ENCODE measurements around the gene SYNE1. TPM values are rescaled to one million over a fixed set of nuclear protein-coding genes. Genes with fewer than 3 reads are reported as not detected.
"Not testable (repeated sequence)": the region's sequence is repeated elsewhere in the genome, so short reads cannot be mapped to it uniquely, and the experiment has no call there.

The SYNE1 gene
- polyA plus RNA-seq, 3 donors, result 16.1 to 50.4 (median 27.0) TPM

DNA sequence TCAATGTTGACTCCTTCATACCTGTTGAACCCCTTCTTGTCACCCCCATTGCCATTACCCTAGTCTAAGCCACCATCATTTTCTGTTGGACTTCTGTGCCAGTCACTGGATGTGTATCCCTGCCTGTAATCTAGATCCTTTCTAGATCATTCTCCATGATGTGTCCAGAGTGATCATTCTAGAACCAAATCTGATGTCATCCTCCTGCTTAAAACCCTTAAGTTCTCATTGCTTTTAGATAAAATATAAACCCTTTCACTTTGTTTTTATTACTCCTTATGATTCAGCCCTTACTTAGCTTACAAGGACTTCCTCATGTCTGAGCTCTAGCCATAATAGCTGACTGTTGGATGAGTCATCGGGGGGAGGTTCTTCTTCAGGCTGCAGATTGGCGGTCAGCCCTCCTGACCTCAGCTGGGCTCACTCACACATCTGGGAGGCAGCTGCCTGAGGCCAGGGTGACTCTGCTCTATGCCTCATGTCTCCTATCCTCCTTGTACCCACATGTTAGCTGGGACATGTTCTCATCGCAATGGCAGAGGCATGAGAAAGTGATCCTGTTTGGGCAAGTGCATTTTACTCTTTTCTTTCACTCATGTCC is 542.1 kb downstream of the SYNE1 start:
- WGBS, 3 donors, result 43 to 81% (median 53%) methylated on average over 3 of the region's 3 CpGs
- H3K27ac ChIP-seq (ENCODE audit: low read depth, low read length), result no peak overlapping the region

DNA sequence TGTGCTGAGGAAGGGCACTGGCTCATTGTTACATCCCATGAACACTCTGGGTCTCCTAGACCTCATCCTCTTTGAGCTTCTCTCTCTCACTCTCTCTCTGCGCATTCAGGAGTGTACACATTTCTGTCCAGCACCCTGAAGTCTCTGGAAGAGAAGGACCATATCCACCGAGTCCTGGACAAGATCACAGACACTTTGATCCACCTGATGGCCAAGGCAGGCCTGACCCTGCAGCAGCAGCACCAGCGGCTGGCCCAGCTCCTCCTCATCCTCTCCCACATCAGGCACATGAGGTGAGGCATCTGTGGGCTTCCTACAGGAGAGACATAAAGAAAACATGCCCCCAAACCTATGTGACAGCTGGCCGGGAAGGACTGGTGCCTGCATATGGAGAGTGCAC is 542.9 kb downstream of the SYNE1 start:
- no peak overlapping the region for H3K27ac ChIP-seq (ENCODE audit: low read depth, low read length)
- WGBS, 3 donors, result 76 to 94% (median 92%) methylated on average over 4 of the region's 4 CpGs

DNA sequence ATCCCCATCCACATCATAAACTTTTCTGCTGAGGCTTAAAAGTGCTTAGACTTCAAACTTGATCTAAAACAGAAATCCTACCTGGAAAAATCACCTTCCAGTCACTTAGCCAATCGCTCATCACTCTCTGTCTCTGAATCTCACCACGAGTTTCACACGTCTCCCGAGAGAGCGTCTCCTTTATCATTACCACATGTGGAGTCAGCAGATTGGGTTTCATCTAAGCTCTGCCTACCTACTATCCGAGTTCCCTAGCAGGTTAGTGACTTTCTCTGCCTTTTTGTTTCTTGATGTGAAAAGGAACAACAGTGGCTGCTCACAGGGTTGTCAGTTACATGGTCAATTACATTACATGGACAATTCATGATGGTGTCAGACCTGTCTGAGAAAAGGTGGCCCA is 543.5 kb downstream of the SYNE1 start:
- WGBS, 3 donors, result 37 to 90% (median 83%) methylated on average over 6 of the region's 6 CpGs
- H3K27ac ChIP-seq (ENCODE audit: low read depth, low read length), result no peak overlapping the region

DNA sequence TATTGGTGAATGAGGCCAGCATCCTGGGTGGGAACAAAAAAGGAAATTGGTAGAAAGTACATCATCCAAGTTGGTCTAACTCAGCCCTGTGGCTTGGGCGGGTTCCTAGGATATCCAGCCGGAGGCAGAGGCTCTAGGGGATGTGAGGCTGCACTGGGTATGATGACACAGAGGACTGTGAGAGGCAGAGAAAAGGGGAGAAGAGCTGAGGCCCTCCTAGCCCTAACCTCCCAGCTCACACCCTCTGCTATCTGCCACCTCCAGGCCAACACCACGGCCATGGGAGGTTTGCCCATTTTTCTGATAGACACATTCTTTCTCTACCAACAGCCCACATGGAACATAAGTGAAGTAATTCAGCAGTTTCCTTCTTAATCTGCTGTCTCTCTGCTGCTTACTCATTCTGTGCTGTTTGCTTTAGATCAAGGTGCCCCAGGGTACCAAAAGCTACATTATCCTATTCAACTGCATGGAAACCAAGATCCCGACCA is 545.3 kb downstream of the SYNE1 start:
- H3K27ac ChIP-seq (ENCODE audit: low read depth, low read length), result no peak overlapping the region
- 66 to 86% (median 77%) methylated on average over 4 of the region's 4 CpGs for WGBS, 3 donors

DNA sequence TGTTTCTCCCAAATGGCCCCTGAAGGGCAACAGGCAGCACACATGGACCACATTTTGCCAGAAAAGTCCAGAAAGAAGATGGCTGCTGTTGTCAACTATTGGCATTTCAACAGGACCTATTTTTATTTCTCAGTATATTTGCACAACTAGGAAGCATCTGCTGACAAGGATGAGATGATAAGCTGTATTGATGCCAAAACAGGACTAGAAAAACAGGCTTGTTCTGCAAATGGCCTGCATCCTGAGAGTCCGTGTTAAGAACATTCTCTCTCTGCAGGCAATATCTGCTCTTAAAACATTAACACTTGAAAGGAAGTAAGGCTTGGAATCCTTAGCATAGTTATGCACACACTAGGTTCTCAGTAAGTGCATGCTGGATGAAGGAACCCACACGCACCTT is 546.0 kb downstream of the SYNE1 start:
- no peak overlapping the region for H3K27ac ChIP-seq (ENCODE audit: low read depth, low read length)
- 52 to 56% (median 56%) methylated on average over 2 of the region's 2 CpGs for WGBS, 3 donors

DNA sequence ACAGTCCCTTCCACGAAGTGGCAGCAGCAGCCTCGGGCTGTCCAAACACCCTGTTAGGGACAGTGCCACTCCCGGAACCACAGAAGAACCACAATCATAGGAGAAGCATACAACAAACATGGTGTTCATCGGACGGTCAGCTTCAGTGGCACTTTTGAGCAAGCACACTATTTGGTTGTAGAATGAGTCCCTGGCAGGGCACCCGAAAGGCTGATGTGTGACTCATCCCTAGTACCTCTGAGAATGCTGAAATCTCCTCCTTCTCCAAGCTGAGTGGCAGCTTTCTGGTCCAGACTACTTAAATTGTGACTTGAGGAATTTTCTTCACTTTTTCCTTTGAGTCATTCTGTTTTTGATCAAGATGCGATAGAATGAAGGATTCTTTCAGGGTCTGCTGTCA is 547.2 kb downstream of the SYNE1 start:
- WGBS, 3 donors, result 83 to 90% (median 84%) methylated on average over 7 of the region's 7 CpGs

DNA sequence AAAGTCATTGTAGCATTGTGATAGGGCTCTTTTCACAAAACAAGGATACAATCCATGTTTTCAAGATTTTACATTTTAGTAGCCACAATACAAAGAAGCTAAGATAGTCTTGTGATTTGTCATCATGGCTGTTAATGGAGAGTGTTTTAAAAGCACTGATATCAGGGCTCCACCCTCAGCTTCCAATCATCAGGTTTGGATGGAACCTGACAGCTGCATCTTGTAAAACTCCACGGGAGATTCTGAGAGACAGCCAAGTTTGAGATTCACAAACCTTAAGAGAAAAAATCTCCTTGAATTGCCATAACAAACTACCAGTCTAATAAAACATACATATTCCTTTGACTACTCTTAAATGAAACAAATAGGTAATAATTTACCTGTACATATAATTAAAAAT is 549.5 kb downstream of the SYNE1 start:
- WGBS, 3 donors, result 38 to 70% (median 52%) methylated on average over 1 of the region's 1 CpG
- H3K27ac ChIP-seq (ENCODE audit: low read depth, low read length), result no peak overlapping the region

More for the DNA sequence above, 547.2 kb downstream of the SYNE1 start:
- no peak overlapping the region for H3K27ac ChIP-seq (ENCODE audit: low read depth, low read length)

DNA sequence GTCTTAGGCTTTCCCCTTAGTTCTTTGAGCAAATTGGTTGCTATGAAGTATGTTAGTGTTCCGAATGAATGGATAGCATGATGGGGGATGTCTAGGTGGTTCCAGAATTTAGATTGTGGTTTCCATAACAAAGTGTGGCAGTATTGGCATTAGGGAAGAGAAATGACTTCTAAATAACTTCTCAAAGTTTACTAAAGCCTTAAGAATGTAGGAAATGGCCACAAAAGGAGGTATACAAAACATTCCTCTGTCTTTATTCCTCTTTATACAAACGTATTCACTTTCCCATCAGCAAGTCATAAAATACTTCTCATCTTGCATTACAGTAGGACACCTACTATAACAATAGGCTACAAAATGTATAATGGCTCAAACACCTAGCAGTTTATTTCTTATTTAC is 550.1 kb downstream of the SYNE1 start:
- WGBS, 3 donors, result 53 to 86% (median 77%) methylated on average over 2 of the region's 2 CpGs
- no peak overlapping the region for H3K27ac ChIP-seq (ENCODE audit: low read depth, low read length)

DNA sequence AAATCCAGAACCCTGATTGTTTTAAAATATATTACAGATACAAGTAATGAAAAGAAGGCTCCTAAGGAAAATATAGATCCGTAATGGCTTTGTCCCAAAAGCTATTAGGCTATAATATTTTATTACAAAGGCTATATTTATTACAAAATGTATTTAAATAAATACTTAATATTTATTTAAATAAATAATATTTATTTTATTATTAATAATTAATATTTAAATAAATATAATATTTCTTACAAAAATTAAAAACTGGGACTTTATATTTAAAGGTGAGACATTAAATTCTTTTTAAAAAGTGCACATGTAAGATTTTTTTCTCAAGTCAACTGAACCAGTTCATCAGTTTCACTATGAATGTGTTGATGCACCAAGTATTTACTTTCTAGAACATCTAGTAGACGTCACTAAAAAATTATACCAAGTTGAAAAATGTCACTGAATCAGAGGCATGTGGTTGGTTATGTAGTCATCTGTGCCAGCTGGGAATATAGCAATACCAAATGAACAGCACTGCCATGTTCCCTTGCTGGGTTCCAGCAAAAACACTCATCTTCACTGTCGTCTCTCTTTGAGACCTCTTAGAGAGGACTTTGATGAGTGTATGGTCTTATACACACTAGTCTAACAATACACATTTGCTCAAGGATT is 550.8 kb downstream of the SYNE1 start:
- WGBS, 3 donors, result 68 to 92% (median 90%) methylated on average over 3 of the region's 3 CpGs
- H3K27ac ChIP-seq (ENCODE audit: low read depth, low read length), result no peak overlapping the region

DNA sequence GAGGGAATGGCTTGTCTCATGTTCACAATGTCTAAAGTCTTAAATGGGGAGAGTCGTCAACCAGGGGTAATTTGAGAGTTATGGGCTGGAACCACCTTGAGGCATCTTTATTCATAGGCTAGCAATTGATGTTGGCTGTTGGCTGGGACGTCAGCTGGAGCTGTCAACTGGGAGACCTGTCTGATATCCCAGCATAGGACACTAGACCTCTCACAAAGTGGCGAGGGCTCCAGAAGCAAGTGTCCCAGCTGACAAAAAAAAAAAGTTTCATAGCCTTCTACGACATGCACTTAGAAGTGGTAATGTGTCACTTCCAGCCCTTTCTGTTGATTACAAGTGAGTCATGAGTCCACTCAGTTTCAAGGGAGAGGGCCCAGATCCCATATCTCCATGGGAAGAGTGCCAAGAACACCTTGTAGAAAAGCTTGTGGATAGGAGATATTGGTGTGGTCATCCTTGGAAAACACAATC is 551.7 kb downstream of the SYNE1 start:
- no peak overlapping the region for H3K27ac ChIP-seq (ENCODE audit: low read depth, low read length)
- 65 to 86% (median 83%) methylated on average over 4 of the region's 4 CpGs for WGBS, 3 donors

DNA sequence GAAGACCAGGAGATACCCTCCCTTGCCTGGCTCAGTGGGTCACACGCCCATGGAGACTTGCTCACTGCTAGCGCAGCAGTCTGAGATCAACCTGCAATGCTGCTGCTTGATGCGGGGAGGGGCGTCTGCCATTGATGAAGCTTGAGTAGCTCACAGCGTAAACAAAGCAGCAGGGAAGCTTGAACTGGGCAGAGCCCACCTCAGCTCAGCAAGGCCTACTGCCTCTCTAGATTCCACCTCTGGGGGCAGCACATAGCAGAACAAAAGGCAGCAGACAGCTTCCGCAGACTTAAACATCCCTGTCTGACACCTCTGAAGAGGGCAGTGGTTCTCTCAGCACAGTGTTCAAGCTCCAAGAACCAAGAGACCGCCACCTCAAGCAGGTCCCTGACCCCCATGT is 558.4 kb downstream of the SYNE1 start:
- WGBS, 3 donors, result 60 to 94% (median 90%) methylated on average over 7 of the region's 7 CpGs
- no peak overlapping the region for H3K27ac ChIP-seq (ENCODE audit: low read depth, low read length)

DNA sequence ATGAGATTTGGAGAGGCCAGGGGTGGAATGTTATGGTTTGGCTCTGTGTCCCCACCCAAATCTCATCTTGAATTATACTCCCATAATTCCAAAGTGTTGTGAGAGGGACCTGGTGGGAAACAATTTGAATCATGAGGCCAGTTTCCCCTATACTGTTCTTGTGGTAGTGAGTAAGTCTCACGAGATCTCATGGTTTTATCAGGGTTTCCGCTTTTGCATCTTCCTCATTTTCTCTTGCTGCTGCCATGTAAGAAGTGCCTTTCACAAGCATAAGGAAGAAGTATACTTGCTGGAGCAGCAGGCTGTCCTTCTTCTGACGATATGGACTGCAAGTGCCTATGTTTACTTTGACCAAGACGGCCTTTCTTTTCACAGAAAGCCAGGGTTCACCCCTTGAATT is 559.2 kb downstream of the SYNE1 start:
- 66 to 89% (median 79%) methylated on average over 4 of the region's 4 CpGs for WGBS, 3 donors
- H3K27ac ChIP-seq (ENCODE audit: low read depth, low read length), result no peak overlapping the region

DNA sequence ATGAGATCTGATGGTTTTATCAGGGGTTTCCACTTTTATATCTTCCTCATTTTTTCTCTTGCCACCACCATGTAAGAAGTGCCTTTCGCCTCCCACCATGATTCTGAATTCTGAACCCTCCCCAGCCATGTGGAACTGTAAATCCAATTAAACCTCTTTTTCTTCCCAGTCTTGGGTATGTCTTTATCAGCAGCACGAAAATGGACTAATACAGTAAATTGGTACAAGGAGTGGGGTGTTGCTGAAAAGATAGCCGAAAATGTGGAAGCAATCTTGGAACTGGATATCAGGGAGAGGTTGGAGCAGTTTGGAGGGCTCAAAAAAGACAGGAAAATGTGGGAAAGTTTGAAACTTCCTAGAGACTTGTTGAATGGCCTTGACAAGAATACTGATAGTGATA is 560.9 kb downstream of the SYNE1 start:
- WGBS, 3 donors, result 56 to 86% (median 75%) methylated on average over 3 of the region's 3 CpGs
- not testable (repeated sequence) for H3K27ac ChIP-seq (ENCODE audit: low read depth, low read length)

DNA sequence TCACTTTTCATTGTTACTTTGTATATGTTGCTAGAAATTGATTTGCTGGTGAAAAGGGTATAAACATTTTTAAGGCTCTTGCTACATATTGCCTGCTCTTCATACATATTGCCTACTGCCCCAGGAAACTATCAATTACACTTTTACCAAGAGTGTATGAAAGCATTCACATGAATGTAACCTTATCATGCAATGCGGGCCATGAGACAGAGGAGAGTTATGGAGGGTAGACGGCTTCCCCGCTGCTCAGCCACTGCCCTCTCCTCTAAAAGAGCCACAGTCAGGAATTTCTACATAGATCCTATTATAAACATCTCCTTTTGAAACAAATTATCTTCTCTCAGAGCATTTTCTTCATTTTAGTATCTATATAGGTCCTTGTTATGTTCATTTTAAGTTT is 565.3 kb downstream of the SYNE1 start:
- 65 to 78% (median 70%) methylated on average over 3 of the region's 3 CpGs for WGBS, 3 donors
- no peak overlapping the region for H3K27ac ChIP-seq (ENCODE audit: low read depth, low read length)

Other genes starting within 250 kb of the SYNE1 start
- gene MYCT1, start 60.5 kb upstream of the SYNE1 start, polyA plus RNA-seq, result 10 to 100 TPM in 2 of 3 donors, 1 to 10 TPM in 1; 2.7 to 18.1 (median 17.5) TPM
- 10 to 100 TPM in 1 of 3 donors, under 1 TPM in 2; 0.79 to 11.0 (median 0.81) TPM for gene VIP, start 113.4 kb upstream of the SYNE1 start, polyA plus RNA-seq

Measured in adipose tissue (tissue), 3 donors.